ENCODE data around the gene GTF3A.

- TF ChIP-seq CTCF (IDR thresholded peaks at IDR 0.05) (peak; percentile 75 to 85 (median 80)), EP300 (IDR thresholded peaks at IDR 0.05; ENCODE audit: low read depth) (no peak), POLR2A (IDR thresholded peaks at IDR 0.05) (no peak), POLR2AphosphoS5 (IDR thresholded peaks at IDR 0.05) (no peak)
Measured at GRCh38 chr13:27375686-27376326, 48.6 kb upstream of the GTF3A start.
